Right ventricle myocardium inferior (tissue), 1 donor: ENCODE data around the gene MMP11. TPM values are rescaled to one million over a fixed set of nuclear protein-coding genes. Genes with fewer than 3 reads are reported as not detected.
"Not testable (repeated sequence)": the region's sequence is repeated elsewhere in the genome, so short reads cannot be mapped to it uniquely, and the experiment has no call there.

ENCODE experiments used
- ATAC-seq: fragments of 200-7000 bp; cut with Tn5 transposase; one replicate; pipeline ENCODE4 v1.9.1; 2020; ENCODE audit warnings: mild to moderate bottlenecking, moderate library complexity
- DNase-seq: peaks from one replicate; pipeline ENCODE4 v3.0.0; 2021; ENCODE audit errors: missing footprints
- intact Hi-C: fragments of 100-400 bp; cut with DNase I; formaldehyde crosslinking; loops from one replicate; pipeline ENCODE4 v1.11.0; 2022
- long read RNA-seq: library from polyadenylated mRNA; unstranded; transcript quantifications from one replicate; pipeline ENCODE4 v2.0.0, GENCODE V29; 2021
- total RNA-seq: library from RNA; stranded (reverse); fragmentation: NEBNext Ultra II Directional; extraction: Animal tissue kit (Norgen Biotek cat#: 25700); gene quantifications from one replicate; pipeline ENCODE4 v1.2.1, GENCODE V29; 2021
- donor health status: DM: no; HTN: yes; CAD: no; lungs with severe emphysema.

MMP11 gene
- total RNA-seq, result 28.0 TPM
- long read RNA-seq, transcript MMP11-201 (8 exons, 2,291 nt), result major isoform, 24 of 34 reads
- long read RNA-seq, partial matches to known transcripts, result 9 of 34 reads
- long read RNA-seq, other reads (novel, unspliced or antisense), result 1 of 34 reads

GRCh38 chr22:23772649-23773473 is at the start of gene MMP11:
Gene MMP11 (plus strand): TSS chr22:23772849. CDS start chr22:23772871, 22 bp downstream.
- intact Hi-C loops, result no loop called here
- ATAC-seq, result peak; percentile 33
- peak; percentile 83 for DNase-seq

- DNase-seq, ATAC-seq, intact Hi-C loops: not testable (repeated sequence)
These were observed 44.5 kb upstream of the MMP11 start for GRCh38 chr22:23728108-23728507.

DNA sequence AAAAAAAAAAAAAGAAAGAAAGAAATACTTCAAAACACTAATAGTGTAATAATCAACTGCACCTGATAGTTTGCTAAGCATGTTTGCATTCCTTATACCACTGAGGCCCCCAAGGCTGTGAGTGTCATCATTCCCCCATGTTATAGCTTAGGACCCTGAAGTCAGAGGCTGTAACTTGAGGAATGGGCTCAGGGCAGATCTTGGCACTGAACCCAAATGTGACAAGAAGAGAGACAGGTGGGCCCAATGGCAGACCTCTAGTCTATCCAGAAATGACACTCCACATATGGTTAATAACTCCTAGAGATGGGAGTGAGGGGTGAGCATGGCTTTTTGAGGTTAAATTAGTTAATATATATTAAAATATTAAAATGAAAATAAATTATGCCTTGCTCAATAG is 35.0 kb upstream of the MMP11 start:
- intact Hi-C loops, result no loop called here
- ATAC-seq (no peak), DNase-seq (no peak)

- peak; percentile 83 for ATAC-seq
- intact Hi-C loops, result no loop called here
- DNase-seq, result peak; percentile 73
These were observed 30.0 kb upstream of the MMP11 start for GRCh38 chr22:23742505-23743264.

DNA sequence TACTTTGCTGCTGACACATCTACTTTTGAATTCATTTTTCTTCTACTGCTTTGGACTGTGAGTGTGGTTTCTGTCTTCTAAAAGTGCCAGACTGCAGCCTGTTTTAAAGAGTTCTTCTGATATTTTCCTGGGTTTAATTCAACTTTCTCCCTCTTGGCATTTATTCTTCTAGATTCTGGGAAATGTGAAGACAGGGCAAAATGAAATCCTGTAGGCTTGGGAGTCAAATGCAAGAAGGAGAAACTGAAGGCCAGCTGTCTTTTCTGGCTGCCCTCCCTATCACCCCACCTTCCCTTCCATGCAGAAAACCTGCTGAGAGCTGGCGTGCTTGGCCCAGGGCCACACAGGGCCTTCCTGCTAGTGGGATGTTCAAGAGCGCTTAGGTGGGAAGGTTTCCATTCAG is 29.3 kb upstream of the MMP11 start:
- DNase-seq, result peak; percentile 71
- intact Hi-C loops, result no loop called here
- ATAC-seq, result peak; percentile 60

- intact Hi-C loops, result no loop called here
- no peak for ATAC-seq
- DNase-seq, result no peak
These were observed 28.6 kb upstream of the MMP11 start for GRCh38 chr22:23744001-23744400.

- DNase-seq (no peak), ATAC-seq (no peak)
- intact Hi-C loops, result no loop called here
These were observed 28.2 kb upstream of the MMP11 start for GRCh38 chr22:23744485-23744884.

DNA sequence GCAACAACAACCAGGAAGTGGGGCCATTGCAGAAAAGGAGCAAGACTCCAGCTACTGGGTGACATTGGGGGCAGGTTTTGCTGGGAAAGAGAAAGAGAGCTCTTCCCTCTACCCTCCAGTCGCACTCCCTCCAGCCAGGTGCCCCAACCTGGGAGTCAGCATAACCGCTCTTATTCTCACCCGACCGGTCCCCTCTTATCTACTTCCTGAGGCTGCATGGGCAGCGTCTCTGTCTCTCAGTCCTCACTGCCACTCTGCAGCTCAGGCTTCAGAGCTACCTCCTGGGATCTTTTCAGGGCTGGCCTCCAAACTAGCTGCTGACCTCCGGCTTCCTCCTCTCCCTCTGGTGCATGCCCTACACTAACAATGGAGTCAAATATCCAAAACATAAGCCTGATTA is 26.9 kb upstream of the MMP11 start:
- intact Hi-C loops, result no loop called here
- ATAC-seq (no peak), DNase-seq (no peak)

DNA sequence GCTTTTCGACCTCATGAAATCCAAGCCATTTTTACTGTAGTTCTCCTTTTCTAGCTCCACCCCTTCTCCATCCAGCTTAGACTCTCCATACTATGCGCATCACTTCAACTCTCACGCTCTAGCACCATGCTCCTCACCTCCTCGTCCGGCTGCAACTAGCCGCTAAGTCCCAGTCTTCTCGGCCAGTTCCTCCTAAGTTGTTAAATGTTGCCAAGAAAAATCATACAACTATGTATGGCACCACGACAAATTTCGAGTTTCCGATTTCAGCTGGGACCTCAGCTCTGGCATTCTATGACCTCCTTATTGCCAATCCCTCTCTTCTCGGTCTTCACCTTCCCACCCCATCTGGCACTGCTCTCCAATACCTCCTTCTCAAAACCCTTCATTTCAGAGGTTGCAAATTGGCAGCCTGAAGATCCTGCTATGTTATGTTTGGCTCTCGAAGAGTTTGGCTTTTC is 22.8 kb upstream of the MMP11 start:
- DNase-seq (no peak), ATAC-seq (peak; percentile 16)
- intact Hi-C loops, result no loop called here

GRCh38 chr22:23750367-23750713 is 22.3 kb upstream of the MMP11 start:
- no peak for DNase-seq
- ATAC-seq, result no peak
- intact Hi-C loops, result no loop called here

DNA sequence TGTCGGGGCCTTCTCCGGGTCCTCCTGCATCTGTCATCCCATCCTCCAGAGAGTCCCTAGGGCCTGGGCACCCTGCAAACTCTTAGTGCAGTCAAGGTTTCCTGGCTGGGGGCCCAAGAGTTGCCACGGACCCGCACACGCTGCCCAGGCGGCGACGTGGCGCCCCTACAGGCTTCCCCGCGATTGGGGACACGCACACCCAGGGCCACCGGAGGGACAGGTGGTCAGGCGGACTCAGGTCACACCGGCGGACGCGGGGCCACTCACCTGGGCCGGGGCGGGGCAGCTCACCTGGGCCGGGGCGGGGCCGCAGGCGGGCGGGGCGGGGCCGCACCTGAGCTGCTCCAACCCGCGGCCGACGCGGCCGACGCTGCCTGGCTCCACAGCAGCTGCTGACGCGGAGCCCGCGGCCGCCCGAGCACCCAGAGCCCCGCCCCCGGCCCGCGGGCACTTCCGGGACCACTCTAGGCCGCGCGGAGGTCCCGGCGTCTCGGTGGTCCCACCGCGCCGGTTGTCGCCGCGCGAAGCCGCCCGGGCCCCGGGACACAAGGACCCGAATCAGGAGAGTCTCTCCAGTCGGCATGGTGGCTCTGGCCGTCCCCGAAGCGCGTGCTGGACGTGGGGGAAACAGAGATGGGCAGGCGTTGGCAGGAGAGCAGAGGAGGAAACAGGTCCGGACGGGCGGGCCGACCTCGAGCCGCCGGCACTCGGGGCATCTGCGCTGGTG is 21.8 kb upstream of the MMP11 start, which contains the start of gene ZNF70:
Gene ZNF70, minus strand, starts transcription at position 399 of the 727 bp plus-strand sequence. CDS start 5,972 bp downstream, outside the sequence.
- peak; percentile 96 for DNase-seq
- intact Hi-C loops, result no loop called here
- ATAC-seq, result peak; percentile 97

- intact Hi-C loops, result no loop called here
- peak; percentile 65 for DNase-seq
- ATAC-seq, result peak; percentile 42
These were observed 21.1 kb upstream of the MMP11 start for GRCh38 chr22:23751441-23751996.

DNA sequence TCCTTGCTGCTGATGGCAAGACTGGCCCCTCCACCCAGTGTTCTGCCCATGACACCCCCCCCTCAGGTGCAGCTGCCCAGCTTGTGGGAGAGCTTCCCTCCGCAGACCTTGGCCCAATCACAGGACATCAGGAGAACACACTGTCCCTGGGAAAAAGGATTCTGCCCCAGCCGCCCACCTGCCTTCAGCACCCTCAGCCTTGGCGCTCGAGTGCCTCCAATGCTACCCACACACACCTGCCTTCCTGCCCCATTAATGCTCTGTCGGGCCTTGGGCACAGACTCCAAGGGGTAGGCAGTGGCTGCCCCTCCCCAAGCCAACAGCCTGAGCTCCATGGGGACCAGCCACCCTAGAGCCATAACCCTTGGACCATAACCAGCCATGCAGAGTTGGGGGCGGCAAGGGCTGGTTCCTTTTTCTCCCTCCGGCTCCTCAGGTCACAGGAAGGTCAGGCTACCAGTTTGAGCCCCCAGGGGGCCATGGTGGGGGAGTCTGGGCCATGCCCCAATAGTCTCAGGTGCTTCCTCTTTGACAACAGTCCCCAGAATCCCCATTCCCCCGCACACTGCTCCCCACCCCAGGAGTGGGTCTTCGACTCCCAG is 20.5 kb upstream of the MMP11 start:
- DNase-seq (no peak), ATAC-seq (no peak)
- intact Hi-C loops, result no loop called here

DNA sequence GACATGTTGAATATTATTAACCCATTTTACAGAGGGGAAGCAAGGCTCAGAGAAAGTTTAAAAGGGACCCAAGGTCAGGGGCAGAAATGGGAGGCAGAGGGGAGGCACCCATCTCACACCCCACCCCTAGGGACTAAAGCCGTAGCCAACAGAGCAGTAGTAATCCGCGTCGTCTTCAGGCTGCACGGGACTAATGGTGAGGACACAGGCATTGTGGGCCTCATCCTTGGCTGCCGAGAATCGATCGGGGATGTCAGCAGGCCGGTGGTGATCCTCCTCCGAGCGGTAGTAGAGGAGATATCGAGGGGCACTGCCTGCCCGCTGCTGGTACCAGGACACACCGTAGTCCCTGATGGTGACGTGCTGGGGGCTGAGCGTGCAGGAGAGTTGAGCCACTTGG is 19.9 kb upstream of the MMP11 start:
- no peak for ATAC-seq
- intact Hi-C loops, result no loop called here
- DNase-seq, result no peak

- DNase-seq (no peak), ATAC-seq (no peak)
- intact Hi-C loops, result no loop called here
These were observed 19.3 kb upstream of the MMP11 start for GRCh38 chr22:23753385-23753784.

GRCh38 chr22:23754220-23754919 is 18.3 kb upstream of the MMP11 start, which contains the start of gene VPREB3:
Gene VPREB3 (minus strand): TSS chr22:23754425. CDS start chr22:23754363, 62 bp downstream.
- DNase-seq, result no peak
- intact Hi-C loops, result no loop called here
- no peak for ATAC-seq

GRCh38 chr22:23754980-23755636 is 17.5 kb upstream of the MMP11 start:
- intact Hi-C loops, result no loop called here

More at GRCh38 chr22:23754980-23755636, 17.5 kb upstream of the MMP11 start:
- DNase-seq (no peak), ATAC-seq (no peak)
